Embryonic facial prominence (tissue), 1 donor: ENCODE data around the gene ZNF423.

Source experiments
- DNase-seq: peaks from one replicate; pipeline ENCODE4 v3.0.0-alpha.2; 2016; ENCODE audit errors: extremely low spot score

The ZNF423 gene

DNA sequence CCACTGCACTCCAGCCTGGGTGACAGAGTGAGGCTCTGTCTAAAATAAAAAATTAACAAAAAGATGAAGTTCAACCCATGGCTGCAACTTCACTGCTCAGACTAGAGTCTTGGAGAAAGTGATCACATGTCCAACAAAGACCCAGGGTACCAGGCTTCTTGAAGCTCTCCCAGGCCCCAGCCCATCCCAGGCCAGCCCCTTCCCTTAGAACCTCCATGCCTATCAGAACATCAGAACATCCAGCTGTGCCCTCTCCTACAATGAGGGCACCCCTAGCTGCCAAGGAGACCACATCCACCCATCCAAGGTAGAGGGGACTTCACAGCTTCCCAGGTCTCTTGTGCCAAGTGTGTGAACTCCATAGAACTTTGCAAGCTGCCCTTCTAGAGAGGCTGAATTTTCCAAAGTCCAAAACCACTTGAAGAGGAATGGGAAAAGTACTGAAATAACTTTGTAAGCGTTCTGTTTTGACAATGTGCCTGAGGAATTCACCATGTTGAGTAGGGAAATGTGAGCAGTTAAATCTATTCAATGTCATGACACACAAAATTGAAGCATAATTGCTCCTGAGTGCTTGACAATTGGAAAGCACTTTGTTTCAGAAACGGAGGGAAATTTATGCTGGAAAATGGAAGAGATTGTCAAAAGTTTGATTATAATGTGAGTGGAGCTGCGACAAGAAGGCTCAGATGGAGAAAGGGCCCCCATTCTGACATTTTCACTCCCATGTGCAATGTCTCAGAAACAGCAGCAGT, 230.4 kb downstream of the ZNF423 start:
- DNase-seq, result no peak

DNA sequence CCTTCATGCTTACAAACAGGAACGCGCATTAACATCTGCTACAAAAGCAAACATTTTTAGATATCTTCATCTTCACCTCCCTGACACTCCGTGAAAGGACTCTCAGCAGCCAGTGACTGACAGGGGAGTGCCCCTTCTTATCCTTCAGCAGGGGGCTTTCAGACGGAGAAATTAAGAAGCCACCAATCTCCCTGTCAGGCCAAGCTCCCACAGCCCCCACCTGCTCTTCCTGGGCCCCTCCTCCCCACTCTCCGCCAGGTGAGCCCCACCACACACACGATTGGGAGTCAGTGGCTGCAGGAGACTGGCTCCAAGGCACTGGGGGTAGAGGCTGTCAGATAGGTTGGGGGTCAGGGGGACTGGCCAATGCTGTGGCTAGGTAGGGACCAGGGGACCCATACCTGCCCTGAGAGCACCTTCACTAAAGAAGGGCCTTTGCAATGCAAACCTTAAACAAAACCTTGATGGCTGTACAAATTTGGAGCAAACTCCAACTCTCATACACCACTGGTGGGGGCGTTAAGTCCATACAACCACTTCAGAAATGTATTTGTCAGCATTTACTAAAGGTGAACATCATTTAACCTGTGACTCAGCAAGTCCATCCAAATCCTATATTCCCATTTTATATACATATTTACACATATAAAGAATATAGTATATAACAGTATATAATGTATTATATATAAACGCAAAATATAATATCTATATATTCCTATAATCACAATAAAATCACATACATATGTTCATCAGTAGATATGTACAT, 232.2 kb downstream of the ZNF423 start:
- DNase-seq, result no peak

DNA sequence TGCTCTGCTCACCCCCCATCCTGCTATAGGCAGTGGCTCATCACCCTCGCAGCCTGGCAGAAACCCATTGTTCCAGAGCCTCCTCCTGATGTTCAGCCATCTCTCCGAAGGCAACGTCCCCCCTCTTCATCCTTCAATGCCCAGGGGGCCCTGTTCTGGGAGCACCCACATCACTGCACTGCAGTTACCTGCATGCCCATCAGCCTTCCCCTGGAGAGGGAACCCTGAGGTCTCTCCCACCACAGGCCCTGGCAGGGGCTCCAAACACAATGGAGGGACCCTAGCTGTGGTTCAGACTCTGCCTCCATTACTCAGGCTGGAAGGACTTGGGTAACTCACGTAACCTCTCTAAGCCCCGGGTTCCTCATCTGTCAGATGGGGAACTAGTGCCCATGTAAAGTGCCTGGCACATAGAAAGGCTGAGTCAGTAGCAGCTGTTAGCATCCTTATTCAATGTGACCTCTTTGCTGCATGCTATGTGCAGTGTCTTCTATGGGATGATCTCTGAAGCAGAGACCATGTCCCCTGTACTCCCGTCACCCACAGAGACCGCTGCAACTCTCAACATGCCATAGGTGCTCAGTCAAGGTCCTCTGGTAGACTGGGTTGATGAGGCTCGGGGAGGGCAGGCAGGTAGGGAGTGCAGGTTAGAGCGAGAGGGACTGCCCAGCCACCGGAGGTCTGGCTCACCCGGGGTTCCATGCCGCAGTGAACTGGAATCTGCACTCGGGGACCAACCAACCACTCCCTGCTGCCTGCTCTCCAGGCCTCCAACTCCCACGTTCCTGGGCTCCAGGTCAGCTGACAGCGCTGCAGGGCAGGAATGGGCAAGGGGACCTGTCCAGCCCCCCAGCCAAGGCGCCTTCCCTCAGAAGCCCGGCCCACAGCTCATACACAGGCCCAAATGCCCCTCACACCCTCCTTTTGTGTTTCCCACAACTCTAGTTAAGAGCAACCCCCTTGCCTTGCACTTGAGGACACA, 233.2 kb downstream of the ZNF423 start:
- DNase-seq, result no peak

DNA sequence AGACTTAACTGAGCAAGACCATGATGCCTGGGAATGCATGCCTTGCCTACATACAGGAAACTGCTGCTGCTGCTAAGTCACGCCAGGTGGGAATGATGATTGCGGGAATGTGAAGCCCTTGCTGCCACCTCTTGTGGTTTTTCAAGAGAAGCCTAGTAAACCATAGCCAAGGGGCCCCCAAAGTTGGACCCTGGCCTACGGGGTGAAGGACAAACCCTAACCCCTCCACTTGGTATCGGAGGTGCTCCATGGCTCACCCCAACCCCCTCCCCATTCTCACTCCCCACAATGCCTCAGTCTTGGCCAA, 233.9 kb downstream of the ZNF423 start:
- no peak for DNase-seq

DNA sequence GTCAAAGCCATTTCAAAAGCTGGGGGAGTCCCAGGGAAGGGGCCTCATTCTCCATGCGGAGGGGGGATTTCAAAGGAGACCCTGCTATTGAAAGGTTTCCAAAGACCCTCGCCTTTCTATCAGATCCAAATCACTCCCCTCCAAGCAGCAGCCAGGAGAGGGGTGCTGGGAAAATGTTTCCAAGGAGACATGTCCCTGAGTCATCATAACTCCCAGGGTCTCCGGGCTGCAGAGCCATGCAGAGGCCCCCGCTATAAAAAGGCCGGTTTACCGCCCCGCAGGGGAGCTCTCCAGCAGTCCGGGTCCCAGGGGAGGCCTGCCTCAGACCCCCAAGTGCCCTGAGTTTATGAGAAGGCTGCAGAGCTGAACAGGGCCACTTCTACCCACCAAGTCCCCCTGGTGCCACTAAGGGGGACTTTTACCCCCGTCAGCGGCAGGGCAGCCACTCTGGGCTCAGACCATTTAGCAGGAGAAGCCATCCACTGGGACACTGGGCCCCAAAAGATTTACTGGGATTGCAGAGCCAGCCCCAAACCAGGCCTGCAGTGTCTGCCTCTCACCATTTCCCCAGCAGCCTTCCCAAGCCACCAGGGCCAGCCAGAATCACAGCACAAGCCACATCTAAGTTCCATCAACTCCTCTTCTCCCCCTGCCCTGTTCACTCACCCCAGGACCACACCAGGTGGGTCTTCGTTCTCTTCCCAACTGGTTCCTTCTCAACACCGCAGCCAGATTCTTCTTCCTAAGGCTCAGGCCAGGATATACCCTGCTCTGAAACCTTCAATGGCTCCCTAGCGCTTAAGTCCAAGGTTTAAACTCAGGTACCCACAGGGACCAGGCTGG, 234.4 kb downstream of the ZNF423 start:
- DNase-seq, result no peak

DNA sequence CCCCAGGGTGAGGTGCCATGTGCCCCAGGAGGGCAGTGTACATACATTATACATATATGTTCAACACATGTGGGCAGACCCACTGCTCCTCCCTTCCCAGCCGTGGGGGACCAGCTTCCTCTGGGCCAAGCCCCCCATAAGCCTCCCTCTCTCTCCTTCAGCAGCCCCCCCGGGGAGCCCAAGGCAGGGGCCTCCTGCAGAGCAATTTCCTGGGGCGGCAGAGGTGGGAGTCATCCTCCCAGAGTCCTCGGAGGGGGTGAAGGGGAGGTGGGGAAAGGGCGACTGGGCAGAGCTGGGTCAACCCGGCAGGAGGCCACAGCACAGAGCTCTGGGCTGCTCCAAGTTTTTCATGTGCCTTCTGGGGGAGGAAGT, 235.1 kb downstream of the ZNF423 start:
- no peak for DNase-seq

DNA sequence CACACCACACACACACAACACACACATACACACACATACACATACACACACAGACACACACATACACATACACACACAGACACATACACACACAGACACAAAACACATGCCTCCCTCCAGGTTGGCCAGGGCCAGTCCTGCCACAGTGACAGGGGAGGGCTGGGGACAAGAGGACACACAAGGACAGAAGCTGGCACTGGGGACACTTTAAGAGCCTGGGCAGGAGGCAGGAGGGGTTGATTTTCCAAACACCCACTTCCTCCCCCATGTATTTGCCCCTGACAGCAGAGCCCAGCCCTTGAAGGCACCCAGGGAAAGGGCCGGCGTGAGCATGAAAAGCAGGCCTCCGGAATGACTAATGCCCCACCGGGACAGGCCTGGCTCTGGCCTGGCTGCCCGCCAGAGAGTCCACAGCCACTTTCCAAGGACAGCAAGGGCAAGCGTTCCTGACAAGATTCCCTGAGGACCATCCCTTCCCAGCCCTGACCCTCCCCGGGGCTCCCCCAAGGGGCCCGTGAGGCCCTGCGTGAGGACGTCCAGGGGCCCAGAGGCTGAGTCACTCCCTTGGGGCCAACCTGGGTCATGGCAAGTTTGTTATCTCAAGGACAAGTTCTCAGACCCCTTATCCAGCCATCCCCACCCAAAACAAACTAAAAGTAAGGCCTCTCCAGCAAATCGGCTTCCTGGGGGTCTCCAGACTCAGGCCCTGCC, 235.6 kb downstream of the ZNF423 start:
- no peak for DNase-seq

DNA sequence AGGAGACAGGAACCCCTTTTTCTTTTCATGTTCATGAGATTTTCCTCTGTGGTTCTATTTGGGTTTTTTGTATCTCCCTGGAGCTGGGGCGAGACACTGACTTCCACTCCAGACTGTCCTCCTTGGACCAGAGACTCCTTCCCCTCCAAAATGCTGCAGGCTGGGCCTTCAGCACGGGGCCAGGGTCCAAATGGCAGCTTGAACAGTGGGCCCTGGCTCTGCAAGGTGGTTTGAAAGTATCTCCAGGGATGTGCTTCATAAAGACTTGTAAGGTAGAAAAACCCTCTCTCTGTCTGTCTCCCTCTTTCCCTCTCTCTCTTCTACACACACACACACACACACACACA, 236.1 kb downstream of the ZNF423 start:
- no peak for DNase-seq

DNA sequence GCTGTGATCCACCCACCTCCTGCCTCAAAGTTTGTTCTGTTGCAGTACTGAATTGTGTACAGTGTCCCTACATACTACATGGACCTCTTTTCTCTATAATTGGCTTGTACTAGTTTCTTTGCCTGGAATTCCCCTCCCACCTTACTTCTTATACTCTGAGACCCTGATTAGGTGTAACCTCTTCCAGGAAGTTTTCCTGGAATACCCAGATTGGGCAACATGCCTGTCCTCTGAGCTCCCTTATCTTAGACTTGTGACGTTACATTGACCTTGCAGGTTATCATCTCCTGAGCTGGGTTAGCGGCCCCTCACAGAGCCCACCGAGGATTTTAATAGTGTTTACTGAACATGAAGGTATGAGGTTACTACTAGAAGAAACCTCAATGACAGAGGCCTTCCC, 237.0 kb downstream of the ZNF423 start:
- no peak for DNase-seq

DNA sequence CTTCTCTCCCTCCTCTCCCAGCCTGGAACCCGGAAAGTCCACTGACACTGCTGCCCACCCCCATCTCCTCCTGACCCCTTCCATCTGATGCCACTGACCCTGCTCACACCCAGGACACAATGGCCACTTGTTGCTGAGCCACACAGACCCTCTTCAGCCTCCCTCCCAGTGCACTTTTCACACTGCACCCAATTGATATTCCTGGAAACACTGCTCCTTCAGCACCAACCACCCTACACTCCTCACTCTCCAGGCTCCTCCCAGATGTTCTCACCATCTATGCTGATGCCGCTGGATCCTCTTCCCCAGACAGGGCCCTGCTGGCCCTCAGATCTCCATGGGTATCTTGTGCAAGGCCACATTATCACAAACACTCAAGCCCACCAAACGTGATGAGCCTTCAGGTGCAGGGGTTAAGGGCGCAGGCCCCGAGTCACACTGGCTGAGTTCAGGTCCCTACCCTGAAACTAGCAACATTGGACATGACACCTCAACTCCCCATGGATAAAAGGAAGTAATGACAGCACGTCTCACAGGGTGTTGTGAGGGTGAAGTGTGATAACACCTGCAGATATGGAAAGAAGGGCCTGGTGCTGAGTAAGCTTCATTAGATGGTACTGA, 238.1 kb downstream of the ZNF423 start:
- no peak for DNase-seq

DNA sequence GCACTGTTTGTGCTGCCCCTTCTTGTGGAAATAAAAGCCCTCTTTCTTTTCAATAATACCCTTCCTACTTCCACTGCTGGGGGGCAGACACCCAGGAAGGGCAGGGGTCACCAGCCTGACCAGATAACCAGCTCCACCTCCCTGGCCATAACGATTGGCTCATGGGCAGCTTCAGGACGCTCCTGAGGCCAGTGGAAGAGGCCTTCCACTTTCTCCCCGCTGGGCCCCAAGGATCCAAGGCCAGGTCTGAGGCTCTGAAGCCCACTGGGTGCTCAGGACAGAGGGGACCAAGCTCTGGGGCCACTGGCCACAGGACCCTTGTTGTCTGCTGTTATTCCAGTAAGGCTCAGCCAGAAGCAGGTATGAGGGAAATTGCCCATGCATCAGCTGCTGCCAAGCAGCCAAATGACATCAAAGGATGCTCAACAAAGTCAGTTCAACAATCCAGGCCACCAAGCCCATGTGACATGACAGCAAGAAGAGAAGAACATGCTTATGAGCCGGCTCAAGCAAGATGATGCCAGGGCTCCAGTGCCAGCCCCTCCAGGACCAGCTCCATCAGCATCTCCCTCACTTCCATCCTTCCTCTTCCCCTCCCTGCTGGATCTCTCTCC, 238.8 kb downstream of the ZNF423 start:
- no peak for DNase-seq

DNA sequence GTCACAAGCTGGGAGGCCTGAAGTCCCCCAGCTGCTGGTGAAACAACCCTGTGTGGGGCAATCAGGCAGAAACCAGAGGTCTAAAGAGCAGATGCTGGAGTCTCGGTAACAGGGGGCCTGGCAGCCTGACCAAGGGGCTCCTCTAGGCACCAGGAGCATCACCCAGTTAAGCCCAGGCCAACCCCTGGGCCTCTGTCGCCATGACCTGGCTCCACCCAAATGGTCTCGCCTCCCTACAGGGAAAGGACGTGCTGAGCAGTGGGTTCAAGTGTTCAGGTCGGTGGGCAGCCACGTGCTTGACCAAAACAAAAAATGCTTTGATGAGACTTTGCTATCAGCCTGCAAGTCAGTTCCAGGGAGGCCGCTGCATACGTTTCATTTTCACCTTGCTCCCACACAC, 240.3 kb downstream of the ZNF423 start:
- no peak for DNase-seq

DNA sequence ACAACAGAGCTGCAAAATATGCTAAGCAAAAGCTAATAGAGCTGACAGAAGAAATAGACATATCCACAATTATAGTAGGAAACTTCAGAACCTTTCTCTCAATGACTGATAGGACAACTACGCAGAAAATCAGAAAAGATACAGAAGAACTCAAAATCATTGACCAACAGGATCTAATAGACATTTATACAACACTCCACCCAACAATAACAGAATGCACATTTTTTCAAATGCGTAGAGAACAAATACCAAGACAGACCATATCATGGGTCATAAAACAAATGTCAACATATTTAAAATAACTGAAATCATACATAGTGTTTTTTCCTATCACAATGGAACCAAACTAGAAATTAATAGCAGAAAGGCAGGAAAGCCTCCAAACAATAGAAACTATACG, 244.9 kb downstream of the ZNF423 start:
- DNase-seq, result no peak

DNA sequence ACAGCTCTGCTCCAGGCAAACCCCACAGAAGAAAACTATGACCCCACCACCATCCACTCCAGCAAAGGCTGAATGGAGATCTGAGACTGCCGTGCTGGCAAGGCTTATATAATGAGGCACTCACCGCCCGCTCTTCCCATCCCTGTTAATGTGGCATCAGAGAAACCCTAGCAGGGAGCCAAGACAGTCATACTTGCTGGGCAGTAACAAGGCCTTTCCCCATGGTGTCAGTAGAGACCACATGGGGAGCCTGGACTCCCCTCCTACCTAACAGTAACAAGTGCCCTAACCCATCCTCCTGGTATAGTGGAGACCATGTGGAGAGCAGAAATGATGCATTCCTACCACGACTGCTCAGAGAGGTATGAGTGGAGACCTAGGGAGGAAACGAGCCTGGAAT, 247.1 kb downstream of the ZNF423 start:
- DNase-seq, result no peak

DNA sequence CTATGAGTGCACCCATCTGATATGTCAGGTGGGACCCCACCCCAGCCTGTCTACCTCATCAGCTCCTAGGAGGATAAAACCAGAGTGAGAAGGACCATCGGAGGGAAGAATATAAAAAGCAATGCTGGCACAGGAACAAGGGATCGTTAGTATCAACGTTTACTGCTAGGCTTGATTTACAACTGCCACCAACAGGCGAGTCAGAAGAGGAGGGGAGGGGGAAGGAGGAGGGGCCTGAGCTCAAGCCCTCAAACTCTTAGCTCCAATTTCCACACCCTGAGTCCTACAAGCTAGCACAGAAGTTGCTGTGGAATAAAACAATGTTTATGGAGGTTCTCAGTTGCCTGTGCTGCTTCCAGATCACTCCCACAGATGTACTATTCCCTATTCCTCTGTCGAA, 247.8 kb downstream of the ZNF423 start:
- DNase-seq, result no peak

DNA sequence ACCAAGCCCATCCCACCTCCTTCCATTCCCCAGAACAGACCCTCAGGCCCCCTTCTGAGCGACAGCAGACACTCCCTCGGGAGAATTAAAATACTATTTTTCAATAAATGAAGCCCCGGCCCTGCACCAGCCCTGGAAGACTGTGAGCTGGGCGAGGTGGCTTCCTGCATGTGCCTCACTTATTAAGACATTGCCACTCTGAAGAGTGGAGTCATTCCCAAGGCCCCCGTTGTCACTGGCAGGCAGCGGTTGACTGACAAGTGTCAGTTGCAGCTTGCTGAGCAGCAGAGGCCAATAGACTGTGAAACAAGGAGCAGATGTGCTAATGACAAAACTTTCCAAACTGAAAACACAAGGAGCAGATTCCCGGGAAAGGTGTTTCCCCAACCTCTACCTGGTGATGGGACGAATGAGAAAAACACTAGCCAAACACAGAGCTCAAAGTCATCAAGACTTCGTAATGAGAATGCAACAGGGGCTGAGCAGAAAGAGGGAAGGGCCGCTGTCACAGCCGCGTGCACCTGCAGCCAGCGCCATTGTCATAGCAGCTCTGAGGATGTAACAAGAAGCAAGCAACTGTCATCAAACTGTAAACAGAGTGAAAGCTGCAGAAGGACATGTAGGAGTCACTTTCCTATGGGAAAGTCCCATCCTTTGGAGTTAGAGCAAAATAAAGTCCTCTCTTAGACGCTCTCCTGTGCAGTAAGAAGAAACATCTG, 250.2 kb downstream of the ZNF423 start:
- no peak for DNase-seq

DNA sequence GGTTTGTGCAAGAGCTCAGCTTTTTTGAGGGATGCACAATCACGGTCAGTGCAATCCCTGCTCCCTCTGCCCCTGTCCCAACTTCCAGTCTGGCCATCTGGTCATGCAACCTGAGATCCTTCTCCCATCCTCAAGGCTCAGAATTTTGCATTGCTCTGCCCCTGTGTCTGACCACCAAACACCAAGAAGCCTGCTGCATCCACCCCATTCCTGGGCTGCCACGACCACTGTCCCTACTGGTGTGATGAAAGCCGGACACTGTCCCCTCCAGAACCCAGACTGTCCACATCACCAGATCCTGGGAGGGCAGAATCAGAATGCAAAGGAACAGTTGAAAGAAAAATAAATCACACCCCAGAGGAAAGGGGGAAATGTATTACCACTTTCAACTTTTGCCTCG, 251.3 kb downstream of the ZNF423 start:
- DNase-seq, result no peak

DNA sequence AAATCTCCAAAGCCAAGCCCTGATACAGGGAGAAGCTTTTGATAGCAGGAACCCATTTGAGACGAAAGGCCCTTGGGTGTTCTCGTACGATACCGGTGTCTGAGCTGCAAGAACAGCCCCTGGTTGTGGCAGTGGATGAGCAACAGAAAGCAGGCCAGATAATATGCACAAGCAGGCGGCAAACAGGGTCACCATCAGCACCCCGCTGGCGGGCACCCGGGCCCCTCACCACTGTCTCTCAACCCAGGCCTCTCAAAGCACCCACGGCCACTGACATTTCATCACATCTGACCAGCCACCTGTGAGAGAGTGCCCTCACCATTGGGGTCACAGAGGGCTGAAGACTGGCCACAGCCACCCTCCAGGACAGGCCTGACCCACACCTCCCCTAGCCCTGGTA, 252.0 kb downstream of the ZNF423 start:
- DNase-seq, result no peak

DNA sequence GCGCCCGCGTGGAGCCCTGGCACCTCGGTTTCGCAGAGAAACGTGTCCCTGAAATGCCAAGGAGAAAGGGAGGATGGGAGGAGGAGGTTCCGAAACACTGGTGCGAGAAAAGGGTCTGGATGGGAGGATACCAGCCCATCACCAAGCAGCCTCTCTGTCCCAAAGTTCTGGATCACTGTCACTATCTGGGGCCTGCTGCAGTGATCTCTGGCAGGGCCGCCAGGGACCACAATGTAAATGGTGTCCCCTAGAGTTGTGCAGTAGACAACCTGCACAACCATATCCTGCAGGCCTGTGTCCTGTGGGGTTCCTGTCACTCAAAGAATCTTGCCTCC, 253.0 kb downstream of the ZNF423 start:
- DNase-seq, result no peak
